OCI-LY3 (cell line): ENCODE data around the gene RAB25.

ENCODE experiments used
- H2AFZ ChIP-seq: fragments of 200-600, 300-600 bp; shearing (Covaris generic); 2 replicates; pipeline ENCODE4 v1.6.0; 2014; ENCODE audit warnings: antibody characterized with exemption, low read depth, low read length
- H3K27ac ChIP-seq: fragments of 200-600, 300-600 bp; sonication (generic); 2 replicates; pipeline ENCODE4 v1.5.1; 2014; ENCODE audit warnings: mild to moderate bottlenecking, low read length, moderate library complexity, mixed read lengths
- H3K27me3 ChIP-seq: fragments of 200-600, 300-600 bp; sonication (generic); 2 replicates; pipeline ENCODE4 v1.6.1; 2014; ENCODE audit warnings: low read depth, low read length, mixed read lengths
- H3K36me3 ChIP-seq: fragments of 200-600, 300-600 bp; sonication (generic); replicated peaks from 2 replicates; pipeline ENCODE3; 2014; ENCODE audit warnings: low read depth, low read length, mixed read lengths
- H3K4me1 ChIP-seq: fragments of 300-600, 200-600 bp; sonication (generic); 2 replicates; pipeline ENCODE4 v1.6.1; 2014; ENCODE audit warnings: low read length, mixed read lengths
- H3K4me2 ChIP-seq: fragments of 200-600, 300-600 bp; sonication (generic); 2 replicates; pipeline ENCODE4 v1.6.1; 2014; ENCODE audit warnings: low read length, mixed read lengths
- H3K4me3 ChIP-seq: fragments of 300-600, 200-600 bp; sonication (generic); 2 replicates; pipeline ENCODE4 v1.5.1; 2014; ENCODE audit warnings: antibody characterized with exemption, mild to moderate bottlenecking, low read length, moderate library complexity
- H3K79me2 ChIP-seq: fragments of 300-600, 200-600 bp; shearing (Covaris generic); 2 replicates; pipeline ENCODE4 v1.6.1; 2014; ENCODE audit warnings: mild to moderate bottlenecking, low read length, mixed read lengths
- H3K9ac ChIP-seq: fragments of 300-600, 200-600 bp; shearing (Covaris generic); 2 replicates; pipeline ENCODE4 v1.6.0; 2014; ENCODE audit warnings: mild to moderate bottlenecking, low read length, moderate library complexity
- H3K9me3 ChIP-seq: fragments of 200-600, 300-600 bp; shearing (Covaris generic); 2 replicates; pipeline ENCODE4 v1.6.1; 2014; ENCODE audit warnings: low read length, mixed read lengths; ENCODE audit not compliant: insufficient read depth
- H4K20me1 ChIP-seq: fragments of 200-600, 300-600 bp; sonication (generic); 2 replicates; pipeline ENCODE4 v1.6.1; 2016; ENCODE audit warnings: low read length, mixed read lengths; ENCODE audit not compliant: insufficient read depth
- EZH2phosphoT487 ChIP-seq: fragments of 200-600 bp; shearing (Covaris generic); IDR thresholded peaks from 2 replicates; pipeline ENCODE4 v1.6.1; 2018; ENCODE audit warnings: antibody characterized with exemption, mixed run types, low read depth
- TF ChIP-seq, protein P1 (sequence below): fragments of 200-600, 300-600 bp; sonication (generic); IDR thresholded peaks from 2 replicates; pipeline ENCODE4 v1.5.1; 2014; ENCODE audit warnings: antibody characterized with exemption, low read length, low read depth

Gene RAB25

DNA sequence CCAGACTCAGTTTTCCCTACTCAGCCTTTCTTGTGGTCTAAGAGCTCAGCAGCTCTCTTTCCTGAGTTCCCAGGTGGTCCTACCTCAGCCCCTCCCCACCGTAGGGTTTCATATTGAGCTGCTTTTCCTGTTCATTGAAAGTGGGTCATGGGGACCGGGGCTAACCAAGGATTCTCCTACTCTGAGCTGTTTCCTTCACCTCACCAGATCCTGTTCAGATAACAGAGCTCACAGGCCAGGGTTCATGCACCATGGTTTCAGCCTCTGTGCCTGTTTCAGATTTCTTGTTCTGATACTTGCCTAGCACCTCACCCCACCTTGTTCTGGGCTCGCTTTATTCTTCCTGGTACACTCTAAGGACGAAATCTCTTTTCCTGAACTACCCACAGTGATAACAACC, 15.9 kb upstream of the RAB25 start:
- TF ChIP-seq, protein P1, sequence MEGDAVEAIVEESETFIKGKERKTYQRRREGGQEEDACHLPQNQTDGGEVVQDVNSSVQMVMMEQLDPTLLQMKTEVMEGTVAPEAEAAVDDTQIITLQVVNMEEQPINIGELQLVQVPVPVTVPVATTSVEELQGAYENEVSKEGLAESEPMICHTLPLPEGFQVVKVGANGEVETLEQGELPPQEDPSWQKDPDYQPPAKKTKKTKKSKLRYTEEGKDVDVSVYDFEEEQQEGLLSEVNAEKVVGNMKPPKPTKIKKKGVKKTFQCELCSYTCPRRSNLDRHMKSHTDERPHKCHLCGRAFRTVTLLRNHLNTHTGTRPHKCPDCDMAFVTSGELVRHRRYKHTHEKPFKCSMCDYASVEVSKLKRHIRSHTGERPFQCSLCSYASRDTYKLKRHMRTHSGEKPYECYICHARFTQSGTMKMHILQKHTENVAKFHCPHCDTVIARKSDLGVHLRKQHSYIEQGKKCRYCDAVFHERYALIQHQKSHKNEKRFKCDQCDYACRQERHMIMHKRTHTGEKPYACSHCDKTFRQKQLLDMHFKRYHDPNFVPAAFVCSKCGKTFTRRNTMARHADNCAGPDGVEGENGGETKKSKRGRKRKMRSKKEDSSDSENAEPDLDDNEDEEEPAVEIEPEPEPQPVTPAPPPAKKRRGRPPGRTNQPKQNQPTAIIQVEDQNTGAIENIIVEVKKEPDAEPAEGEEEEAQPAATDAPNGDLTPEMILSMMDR: no peak
- TF ChIP-seq EZH2phosphoT487: no peak
- Histone ChIP-seq H3K9ac (no peak overlapping the region), H3K79me2 (no peaks in the 10 kb centered on the region), H3K4me3 (no peak overlapping the region), H3K27ac (no peak overlapping the region), H4K20me1 (no peaks in the 10 kb centered on the region), H3K27me3 (no peaks in the 10 kb centered on the region), H3K4me1 (no peaks in the 10 kb centered on the region), H3K4me2 (no peak overlapping the region), H2AFZ (no peak overlapping the region), H3K9me3 (no peaks in the 10 kb centered on the region), H3K36me3 (peaks cover 35% of the 10 kb centered on the region)

DNA sequence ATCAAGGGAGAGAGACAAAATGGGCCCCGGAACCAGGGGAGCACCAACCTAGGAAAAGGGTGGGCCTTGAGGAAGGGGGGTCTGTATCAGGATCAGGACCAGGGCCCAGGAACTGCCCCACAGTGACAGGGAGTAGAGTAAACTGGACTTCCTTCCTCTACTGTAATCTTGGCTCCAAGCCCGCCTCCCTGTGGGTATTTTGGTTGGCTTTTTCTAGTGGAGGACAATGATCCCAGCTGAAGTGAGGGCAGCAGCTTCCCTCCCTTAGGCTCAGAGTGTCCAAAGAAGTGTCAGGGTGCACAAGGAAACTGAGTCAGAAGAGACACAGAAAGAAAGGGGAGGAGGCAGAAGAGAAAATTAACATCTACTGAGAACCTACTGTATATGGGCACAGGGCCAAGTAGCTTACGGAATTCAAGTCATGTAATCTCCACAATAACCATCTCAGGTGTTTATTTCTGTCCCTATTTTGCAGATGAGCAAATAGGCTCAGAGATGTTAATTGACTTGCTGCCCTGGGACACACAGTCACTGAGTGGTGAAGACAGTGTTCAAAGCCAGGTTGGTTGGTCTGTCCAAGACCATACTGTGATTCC, 12.2 kb upstream of the RAB25 start:
- no peak overlapping the region for H2AFZ ChIP-seq
- H3K4me2 ChIP-seq: no peak overlapping the region
- TF ChIP-seq, protein P1: no peak
- no peak overlapping the region for H3K4me3 ChIP-seq
- H3K27ac ChIP-seq: no peak overlapping the region
- peaks cover 21% of the 10 kb centered on the region for H3K36me3 ChIP-seq
- peaks cover 5% of the 10 kb centered on the region for H3K4me1 ChIP-seq
- no peak overlapping the region for H3K9ac ChIP-seq
- no peaks in the 10 kb centered on the region for H3K27me3 ChIP-seq
- H3K79me2 ChIP-seq: peaks cover 14% of the 10 kb centered on the region
- H3K9me3 ChIP-seq: no peaks in the 10 kb centered on the region
- H4K20me1 ChIP-seq: no peaks in the 10 kb centered on the region

DNA sequence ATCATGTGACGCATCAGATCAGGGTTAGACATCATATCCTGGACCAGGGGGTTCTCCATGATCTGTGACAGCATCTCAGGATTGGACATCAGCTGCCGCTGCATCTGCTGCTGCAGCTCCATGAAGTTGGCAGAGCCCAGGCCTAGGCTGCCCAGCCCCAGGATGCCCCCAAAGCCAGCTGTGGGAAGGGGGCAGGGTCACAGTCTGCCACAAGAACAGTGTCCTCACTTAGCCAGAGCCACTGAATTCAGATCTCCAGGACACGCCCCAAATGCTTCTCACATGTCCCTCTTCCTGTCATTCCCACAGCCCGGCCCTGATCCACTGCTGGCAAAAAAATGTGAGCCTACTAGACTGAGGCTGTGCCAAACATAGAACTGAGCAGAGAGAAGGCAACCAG, 10.6 kb upstream of the RAB25 start:
- Histone ChIP-seq H2AFZ (no peak overlapping the region), H3K27ac (no peak overlapping the region), H3K9me3 (no peaks in the 10 kb centered on the region), H3K9ac (no peak overlapping the region), H4K20me1 (no peaks in the 10 kb centered on the region), H3K4me1 (peaks cover 6% of the 10 kb centered on the region), H3K4me3 (no peak overlapping the region), H3K79me2 (peaks cover 17% of the 10 kb centered on the region), H3K27me3 (no peaks in the 10 kb centered on the region), H3K36me3 (peaks cover 19% of the 10 kb centered on the region), H3K4me2 (no peak overlapping the region)
- TF ChIP-seq EZH2phosphoT487: no peak
- TF ChIP-seq, protein P1: no peak

GRCh38 chr1:156051011-156051725, 9.8 kb upstream of the RAB25 start:
- TF ChIP-seq, protein P1: no peak
- TF ChIP-seq EZH2phosphoT487: no peak
- Histone ChIP-seq H3K9ac (no peak overlapping the region), H3K4me2 (no peak overlapping the region)

More at GRCh38 chr1:156051011-156051725, 9.8 kb upstream of the RAB25 start:
- H3K27ac ChIP-seq: no peak overlapping the region
- no peaks in the 10 kb centered on the region for H3K9me3 ChIP-seq
- no peaks in the 10 kb centered on the region for H3K27me3 ChIP-seq
- H3K36me3 ChIP-seq: peaks cover 17% of the 10 kb centered on the region
- peaks cover 21% of the 10 kb centered on the region for H3K79me2 ChIP-seq
- H3K4me3 ChIP-seq: no peak overlapping the region
- no peak overlapping the region for H2AFZ ChIP-seq
- peaks cover 12% of the 10 kb centered on the region for H3K4me1 ChIP-seq
- H4K20me1 ChIP-seq: no peaks in the 10 kb centered on the region
